SH-SY5Y (cell line): ENCODE measurements around the gene TNFRSF18.

Experiments
- GATA2 ChIP-seq: IDR thresholded peaks from 2 replicates; pipeline ENCODE4 v1.6.1; 2011; ENCODE audit warnings: mild to moderate bottlenecking, low read depth, low read length
- GATA3 ChIP-seq: IDR thresholded peaks from 2 replicates; pipeline ENCODE4 v1.6.1; 2011; ENCODE audit warnings: low read depth, mild to moderate bottlenecking, low read length, moderate library complexity

TNFRSF18 gene

GRCh38 chr1:1157033-1157365 is 49.4 kb downstream of the TNFRSF18 start:
- TF ChIP-seq GATA2 (no peak), GATA3 (no peak)

DNA sequence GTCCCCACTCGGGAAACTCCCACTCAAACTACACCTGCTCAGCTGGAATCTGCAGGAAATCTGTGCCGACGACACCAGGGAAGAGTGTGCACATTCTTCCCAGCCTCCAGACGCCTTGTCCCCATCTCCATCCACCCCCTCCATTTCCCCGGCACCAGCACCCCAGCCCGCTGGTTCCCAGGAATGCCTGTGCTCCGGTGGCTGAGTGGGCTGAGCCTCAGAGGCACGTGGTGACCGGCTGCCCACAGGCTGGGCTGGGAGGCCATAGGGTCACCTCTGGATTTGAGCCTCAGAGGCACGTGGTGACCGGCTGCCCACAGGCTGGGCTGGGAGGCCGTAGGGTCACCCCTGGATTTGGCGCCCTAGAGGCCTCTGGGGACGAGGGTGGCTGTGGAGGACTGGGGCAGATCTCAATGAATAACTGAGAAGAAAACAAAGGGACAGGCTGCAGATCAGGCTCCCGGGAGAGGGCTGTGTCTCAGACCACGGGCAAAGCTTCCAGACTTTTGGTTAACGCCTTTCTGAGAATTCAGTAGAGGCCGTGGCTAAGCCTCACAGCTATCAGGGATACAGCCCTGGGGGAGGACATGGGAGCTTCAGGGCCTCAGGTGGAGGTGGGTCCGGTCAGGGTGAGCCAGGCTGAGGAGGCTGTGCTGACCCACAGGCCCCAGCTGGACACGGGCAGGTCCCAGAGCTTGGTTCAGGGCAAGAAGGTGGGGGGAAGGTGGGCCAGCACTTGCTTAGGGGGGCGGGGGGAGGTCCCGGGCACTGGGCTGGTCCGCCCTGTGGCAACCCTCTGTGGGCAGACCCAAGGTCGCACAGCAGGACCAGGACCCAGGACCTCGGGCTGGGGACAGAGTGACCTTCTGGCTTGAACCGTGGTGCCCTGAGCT is 50.0 kb downstream of the TNFRSF18 start:
- no peak for TF ChIP-seq GATA3
- TF ChIP-seq GATA2, result no peak

DNA sequence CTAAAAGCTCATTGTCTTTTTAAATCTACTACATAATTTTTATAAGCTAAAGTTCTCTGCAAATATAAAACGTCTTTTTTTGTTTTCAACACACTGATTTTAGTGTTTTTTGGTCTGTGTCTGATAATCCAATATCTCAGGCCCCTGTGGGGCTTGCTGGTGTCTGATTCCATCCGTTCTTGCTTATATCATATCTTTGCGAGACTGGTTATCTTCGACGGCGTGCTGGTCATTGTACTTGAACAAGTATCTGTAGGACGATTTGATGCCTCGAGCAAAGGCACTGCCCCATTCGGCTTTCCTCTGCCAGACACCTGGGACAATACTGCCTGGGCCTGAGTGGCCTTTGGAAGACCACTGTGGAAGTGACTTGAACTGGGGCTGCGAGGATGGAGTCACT is 51.1 kb downstream of the TNFRSF18 start:
- TF ChIP-seq GATA2 (no peak), GATA3 (no peak)

DNA sequence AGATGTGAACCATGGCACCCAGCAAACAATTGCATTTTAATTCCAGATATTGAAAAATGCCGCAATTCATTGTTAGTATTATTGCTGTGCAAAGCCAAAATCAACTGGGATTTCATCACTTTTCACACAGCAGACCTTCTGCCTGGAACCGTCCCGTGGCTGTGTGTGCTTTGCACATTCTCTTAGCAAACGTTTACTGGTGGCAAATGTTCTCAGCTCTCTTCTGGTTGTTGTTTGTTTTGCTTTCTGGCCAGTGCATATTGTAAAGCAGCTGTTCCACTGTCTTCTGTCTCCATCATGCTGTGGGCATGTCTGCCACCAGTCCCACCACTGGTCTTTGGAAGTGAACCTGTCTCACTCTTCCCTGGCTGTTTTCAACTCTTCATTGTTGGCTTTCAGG is 52.5 kb downstream of the TNFRSF18 start:
- TF ChIP-seq GATA3 (no peak), GATA2 (no peak)
